A673 (cell line): ENCODE results near the gene GPR141. TPM values are rescaled to one million over a fixed set of nuclear protein-coding genes. Genes with fewer than 3 reads are reported as not detected.

Experiments
- BruUV-seq: library from RNA; stranded (reverse); fragments of 400-500 nt; replicated peaks from 2 replicates; lab custom pipeline; 2021; lab: Mats Ljungman, UMichigan
- CTCF ChIA-PET: fragments of 300-600 bp; sonication (Branson Sonifier 250); formaldehyde crosslinking; loops from one replicate; lab custom pipeline; 2022; ENCODE audit warnings: antibody characterized with exemption; lab: Charles Lee
- POLR2A ChIA-PET: fragments of 300-600 bp; sonication (Branson Sonifier 250); formaldehyde crosslinking; loops from one replicate; lab custom pipeline; 2022; ENCODE audit warnings: antibody characterized with exemption; ENCODE audit not compliant: low non-redundant PET; lab: Charles Lee
- DNase-seq: peaks from one replicate; pipeline ENCODE4 v3.0.0-alpha.2; 2015; ENCODE audit warnings: low spot score
- H3K27ac ChIP-seq: fragments of 200-600 bp; sonication (generic); 2 replicates; pipeline ENCODE4 v1.5.1; 2016; ENCODE audit warnings: mixed run types, low read depth, mild to moderate bottlenecking, mixed read lengths, antibody characterized with exemption, low read length; ENCODE audit not compliant: poor library complexity, severe bottlenecking
- H3K27me3 ChIP-seq: fragments of 200-600 bp; sonication (generic); replicated peaks from 2 replicates; pipeline ENCODE4 v1.6.1; 2017; ENCODE audit warnings: mixed run types, low read depth, mild to moderate bottlenecking, mixed read lengths, antibody characterized with exemption, low read length; ENCODE audit not compliant: insufficient read depth, poor library complexity
- H3K36me3 ChIP-seq: fragments of 200-600 bp; sonication (generic); 2 replicates; pipeline ENCODE4 v1.6.1; 2016; ENCODE audit warnings: mixed run types, mild to moderate bottlenecking, mixed read lengths, antibody characterized with exemption, low read length; ENCODE audit not compliant: insufficient read depth, poor library complexity, severe bottlenecking
- H3K4me1 ChIP-seq: fragments of 200-600 bp; sonication (generic); 2 replicates; pipeline ENCODE4 v1.6.1; 2017; ENCODE audit warnings: mixed run types, mild to moderate bottlenecking, mixed read lengths, antibody characterized with exemption, low read length; ENCODE audit not compliant: insufficient read depth, poor library complexity, severe bottlenecking
- H3K4me3 ChIP-seq: fragments of 200-600 bp; sonication (generic); 2 replicates; pipeline ENCODE4 v1.5.1; 2016; ENCODE audit warnings: low read depth, mixed run types, mild to moderate bottlenecking, mixed read lengths, low read length; ENCODE audit not compliant: poor library complexity, severe bottlenecking
- H3K9me3 ChIP-seq: fragments of 200-600 bp; sonication (generic); 2 replicates; pipeline ENCODE4 v1.6.1; 2016; ENCODE audit warnings: mixed run types, low read depth, mild to moderate bottlenecking, mixed read lengths, antibody characterized with exemption, low read length; ENCODE audit not compliant: poor library complexity, severe bottlenecking
- EZH2 ChIP-seq: fragments of 200-600 bp; sonication (generic); IDR thresholded peaks from 2 replicates; pipeline ENCODE4 v1.6.1; 2017; ENCODE audit warnings: borderline replicate concordance, low read depth, mild to moderate bottlenecking, mixed read lengths, antibody characterized with exemption, low read length; ENCODE audit not compliant: poor library complexity, severe bottlenecking
- intact Hi-C: fragments of 100-400 bp; cut with micrococcal nuclease; formaldehyde crosslinking; loops from one replicate; pipeline ENCODE4 v1.10.0; 2022; ENCODE audit not compliant: unreplicated experiment
- total RNA-seq: library from RNA; stranded (reverse); gene quantifications from 2 replicates; pipeline ENCODE4 v1.2.3, GENCODE V29; 2021
- TF ChIP-seq, protein P1 (sequence below): fragments of 300-800, 200-600 bp; sonication (generic); conservative IDR thresholded peaks from 2 replicates; pipeline ENCODE4 v1.5.1; 2017; ENCODE audit warnings: low read depth, mild to moderate bottlenecking, antibody characterized with exemption, low read length, moderate library complexity, mixed read lengths

The GPR141 gene
- total RNA-seq, 1 experiment from 2014 or later, result not detected

DNA sequence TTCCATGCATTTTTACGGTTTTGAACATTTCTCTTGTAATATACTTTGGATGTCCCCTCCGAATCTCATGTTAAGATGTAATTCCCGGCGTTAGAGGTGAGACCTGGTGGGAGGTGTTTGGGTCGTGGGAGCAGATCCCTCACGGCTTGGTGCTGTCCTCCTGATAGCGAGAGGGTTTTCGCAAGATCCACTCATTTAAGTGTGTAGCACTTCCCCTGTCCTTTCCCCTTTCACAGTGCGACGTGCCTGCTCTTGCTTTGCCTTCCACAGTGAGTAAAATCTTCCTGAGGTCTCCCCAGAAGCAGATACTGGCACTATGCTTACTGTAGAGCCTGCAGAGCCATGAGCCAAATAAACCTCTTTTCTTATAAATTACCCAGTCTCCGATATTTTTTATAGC is 6.6 kb downstream of the GPR141 start:
- TF ChIP-seq, protein P1, sequence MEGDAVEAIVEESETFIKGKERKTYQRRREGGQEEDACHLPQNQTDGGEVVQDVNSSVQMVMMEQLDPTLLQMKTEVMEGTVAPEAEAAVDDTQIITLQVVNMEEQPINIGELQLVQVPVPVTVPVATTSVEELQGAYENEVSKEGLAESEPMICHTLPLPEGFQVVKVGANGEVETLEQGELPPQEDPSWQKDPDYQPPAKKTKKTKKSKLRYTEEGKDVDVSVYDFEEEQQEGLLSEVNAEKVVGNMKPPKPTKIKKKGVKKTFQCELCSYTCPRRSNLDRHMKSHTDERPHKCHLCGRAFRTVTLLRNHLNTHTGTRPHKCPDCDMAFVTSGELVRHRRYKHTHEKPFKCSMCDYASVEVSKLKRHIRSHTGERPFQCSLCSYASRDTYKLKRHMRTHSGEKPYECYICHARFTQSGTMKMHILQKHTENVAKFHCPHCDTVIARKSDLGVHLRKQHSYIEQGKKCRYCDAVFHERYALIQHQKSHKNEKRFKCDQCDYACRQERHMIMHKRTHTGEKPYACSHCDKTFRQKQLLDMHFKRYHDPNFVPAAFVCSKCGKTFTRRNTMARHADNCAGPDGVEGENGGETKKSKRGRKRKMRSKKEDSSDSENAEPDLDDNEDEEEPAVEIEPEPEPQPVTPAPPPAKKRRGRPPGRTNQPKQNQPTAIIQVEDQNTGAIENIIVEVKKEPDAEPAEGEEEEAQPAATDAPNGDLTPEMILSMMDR, result no peak
- TF ChIP-seq EZH2, result no peak
- DNase-seq, result no peak
- no peak overlapping the region for H3K27ac ChIP-seq
- no peak overlapping the region for H3K4me3 ChIP-seq
- intact Hi-C loops, result no loop called here
- no TSS peak for BruUV-seq
- CTCF ChIA-PET, result no interaction called here
- no peaks in the 10 kb centered on the region for H3K27me3 ChIP-seq
- POLR2A ChIA-PET, result no interaction called here
- H3K36me3 ChIP-seq, result no peaks in the 10 kb centered on the region
- no peaks in the 10 kb centered on the region for H3K4me1 ChIP-seq
- H3K9me3 ChIP-seq, result no peaks in the 10 kb centered on the region

DNA sequence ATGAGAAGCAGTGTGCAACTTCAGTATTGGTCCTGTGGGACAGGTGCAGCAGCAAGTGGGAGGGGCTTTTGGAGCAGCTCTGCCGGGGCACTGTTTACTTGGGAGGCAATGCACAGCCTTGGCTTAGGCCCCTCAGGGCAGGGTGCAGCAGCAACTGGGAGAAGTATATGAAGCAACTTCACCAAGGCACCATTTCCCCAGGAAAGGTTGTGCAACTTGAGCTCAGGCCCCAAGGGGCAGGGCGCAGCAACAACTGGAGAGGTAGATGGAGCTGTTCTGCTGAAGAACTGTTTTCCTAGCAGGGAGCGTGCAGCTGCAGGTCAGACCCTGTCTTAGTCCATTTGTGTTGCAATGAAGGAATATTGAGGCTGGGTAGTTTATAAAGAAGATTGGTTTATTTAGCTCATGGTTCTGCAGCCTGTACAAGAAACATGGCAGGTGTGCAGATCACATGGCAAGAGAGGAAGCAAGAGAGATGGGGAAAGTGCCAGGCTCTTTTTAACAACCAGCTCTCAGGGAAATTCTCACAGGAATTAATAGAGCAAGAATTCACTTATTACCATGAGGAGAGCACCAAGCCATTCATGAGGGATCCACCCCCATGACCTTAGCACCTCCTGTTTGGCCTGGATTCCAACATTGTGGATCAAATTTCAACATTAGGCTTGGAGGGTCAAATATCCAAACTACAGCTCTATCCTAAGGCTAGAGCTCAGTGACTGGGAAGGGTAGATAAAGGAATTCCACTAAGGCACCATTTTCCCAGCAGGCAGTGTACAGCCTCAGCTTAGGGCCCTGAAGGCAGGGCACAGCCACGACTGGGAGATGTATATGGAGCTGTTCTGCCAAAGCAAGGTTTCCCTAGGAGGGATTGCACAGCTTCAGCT is 10.9 kb downstream of the GPR141 start:
- H3K27ac ChIP-seq, result no peak overlapping the region
- no TSS peak for BruUV-seq

DNA sequence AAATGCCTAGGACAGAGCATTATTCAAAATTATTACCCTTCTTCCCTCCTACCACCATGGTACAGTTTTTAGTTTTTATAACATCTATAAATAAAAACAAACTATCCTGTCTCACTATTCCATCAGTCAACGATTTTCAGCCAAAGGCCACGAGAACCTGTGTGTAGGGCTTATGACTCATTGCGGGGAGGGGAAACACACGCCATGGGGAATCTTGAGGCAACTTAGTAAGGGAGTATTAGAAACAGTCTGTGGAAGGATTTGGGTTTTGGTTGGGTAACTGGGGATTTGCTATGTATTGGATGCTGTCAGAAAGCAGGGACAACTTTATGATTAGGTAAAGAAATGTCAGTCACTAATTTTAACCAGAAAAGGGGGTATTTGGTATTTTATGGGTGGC is 14.7 kb downstream of the GPR141 start:
- TF ChIP-seq, protein P1, result no peak
- no peak for TF ChIP-seq EZH2
- no peaks in the 10 kb centered on the region for H3K27me3 ChIP-seq
- H3K36me3 ChIP-seq, result no peaks in the 10 kb centered on the region
- no peak for DNase-seq
- ChIA-PET CTCF (no interaction called here), POLR2A (no interaction called here)
- no TSS peak for BruUV-seq
- no peaks in the 10 kb centered on the region for H3K4me1 ChIP-seq
- intact Hi-C loops, result no loop called here
- H3K9me3 ChIP-seq, result no peaks in the 10 kb centered on the region
- no peak overlapping the region for H3K4me3 ChIP-seq
- no peak overlapping the region for H3K27ac ChIP-seq

More for the DNA sequence above, 10.9 kb downstream of the GPR141 start:
- DNase-seq, result no peak
- ChIA-PET CTCF (no interaction called here), POLR2A (interaction anchor here (0.5 kb wide), 1 partner anchor 447 kb away, joined by 4 read pairs; no protein-coding TSS in a partner anchor)
- intact Hi-C loops, result no loop called here
- H3K4me1 ChIP-seq, result no peaks in the 10 kb centered on the region
- no peak for TF ChIP-seq EZH2
- TF ChIP-seq, protein P1, result no peak
- H3K36me3 ChIP-seq, result no peaks in the 10 kb centered on the region
- no peaks in the 10 kb centered on the region for H3K9me3 ChIP-seq
- no peak overlapping the region for H3K4me3 ChIP-seq
- H3K27me3 ChIP-seq, result no peaks in the 10 kb centered on the region
